NCI-H2107 treated with DMSO at 0.1 percent for 48 hours (cell line): ENCODE results near the gene FSIP1.
A peak's percentile ranks its signal among the peaks of the same experiment; 100 is the strongest.

ENCODE experiments used
- DNase-seq: peaks from one replicate; lab custom pipeline; 2025; ENCODE audit not compliant: unreplicated experiment; lab: John Stamatoyannopoulos, UW

The FSIP1 gene

DNA sequence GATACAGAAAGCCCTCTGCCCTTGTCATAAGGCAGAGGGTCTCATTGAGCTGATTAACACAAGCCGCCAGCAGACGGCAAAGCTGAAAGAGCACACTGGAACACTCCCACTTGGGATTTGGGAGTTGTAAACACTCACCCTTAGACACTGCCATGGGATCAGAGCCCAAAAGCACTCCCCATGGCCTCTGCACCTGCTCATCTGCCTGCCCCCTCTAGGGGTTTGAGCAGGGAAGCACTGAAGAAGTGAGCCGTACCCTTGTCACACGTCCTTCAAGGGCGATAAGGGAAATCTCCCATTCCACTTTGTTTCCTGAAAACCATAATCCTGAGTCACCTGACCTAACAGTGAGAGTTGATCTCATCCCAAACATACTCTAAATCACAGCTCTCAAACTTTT is 14.7 kb downstream of the FSIP1 start:
- no peak for DNase-seq

DNA sequence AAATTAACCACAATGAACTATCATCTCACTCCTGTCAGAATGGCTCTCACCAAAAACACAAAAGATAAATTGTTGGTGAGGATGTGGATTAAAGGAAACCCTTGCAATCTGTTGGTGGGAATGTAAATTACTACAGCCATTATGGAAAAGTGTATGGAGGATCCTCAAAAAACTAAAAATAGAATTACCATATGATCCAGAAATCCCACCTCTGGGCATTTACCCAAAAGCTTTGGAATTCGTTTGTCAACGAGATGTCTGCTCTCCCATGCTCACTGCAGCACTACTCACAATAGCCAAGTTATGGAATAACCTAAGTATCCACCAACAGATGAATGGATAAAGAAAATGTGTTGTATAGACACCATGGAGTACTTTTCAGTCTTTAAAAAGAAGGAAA is 21.6 kb downstream of the FSIP1 start:
- DNase-seq = no peak

DNA sequence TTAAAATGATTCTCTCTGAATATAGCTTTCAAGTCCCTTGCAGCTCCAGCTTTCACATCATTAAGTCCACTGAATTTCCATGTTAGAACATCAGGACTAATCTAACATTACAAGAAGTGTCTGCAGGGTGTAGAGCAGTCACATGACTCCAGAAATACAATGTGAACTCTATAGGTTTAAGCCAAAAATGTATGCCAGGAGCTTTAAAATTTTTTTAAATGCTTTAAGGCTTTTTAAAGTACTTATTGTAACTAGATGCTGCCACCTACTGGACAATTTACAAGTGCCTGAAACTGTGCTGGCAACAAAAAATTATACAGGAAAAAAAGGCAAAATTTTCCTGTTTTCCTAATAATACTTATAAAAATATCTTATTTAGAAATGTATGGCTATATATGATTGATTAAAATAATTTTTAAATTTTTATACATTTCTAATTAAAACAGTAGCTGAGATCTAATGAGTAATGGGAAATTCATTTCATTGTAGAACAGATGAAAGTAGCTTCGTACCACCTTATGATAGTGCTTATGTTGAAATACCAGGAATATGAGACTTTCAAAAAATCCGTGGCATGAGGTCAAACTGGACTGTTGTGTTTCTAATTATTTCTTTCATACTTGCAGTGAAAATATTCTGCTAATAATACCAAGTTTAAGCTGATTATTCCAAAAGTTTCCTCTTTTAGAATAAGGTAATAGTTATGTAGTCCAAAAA is 25.7 kb downstream of the FSIP1 start:
- peak; percentile 41 for DNase-seq

DNA sequence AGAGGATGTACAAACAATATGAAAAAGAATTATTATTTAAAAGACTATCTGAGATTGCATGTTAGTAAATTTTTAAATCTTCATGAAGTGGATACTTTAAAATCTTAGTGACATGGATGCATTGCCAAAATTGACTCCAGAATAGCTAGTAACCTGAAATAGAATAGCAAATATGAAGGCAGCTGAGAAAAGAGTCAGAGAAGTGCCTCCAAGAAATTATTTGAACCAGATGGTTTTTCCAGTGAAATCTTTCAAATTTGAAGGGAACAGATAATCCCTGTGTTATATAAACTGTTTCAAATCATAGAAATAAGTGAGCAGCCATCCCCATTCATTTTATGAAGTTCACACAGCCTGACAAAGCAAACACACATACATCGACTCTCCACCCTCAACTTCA is 29.6 kb downstream of the FSIP1 start:
- DNase-seq = no peak

DNA sequence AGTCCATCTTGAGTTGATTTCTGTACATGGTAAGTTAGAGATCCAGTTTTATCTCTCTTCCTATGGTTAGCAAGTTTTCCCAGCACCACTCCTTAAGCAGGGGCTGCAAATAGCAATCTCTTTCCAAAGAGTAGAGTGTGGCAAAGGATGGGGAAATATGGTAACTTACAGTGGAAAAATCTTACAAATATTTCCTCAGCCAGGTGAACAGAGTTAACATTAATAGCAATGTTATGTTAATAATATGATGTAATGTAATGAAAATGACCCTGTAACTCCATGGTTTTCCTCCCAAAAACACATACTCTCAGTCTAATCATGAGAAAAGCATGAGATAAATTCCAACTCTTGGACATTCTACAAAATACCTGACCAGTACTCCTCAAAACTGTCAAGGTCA is 30.4 kb downstream of the FSIP1 start:
- DNase-seq = no peak

DNA sequence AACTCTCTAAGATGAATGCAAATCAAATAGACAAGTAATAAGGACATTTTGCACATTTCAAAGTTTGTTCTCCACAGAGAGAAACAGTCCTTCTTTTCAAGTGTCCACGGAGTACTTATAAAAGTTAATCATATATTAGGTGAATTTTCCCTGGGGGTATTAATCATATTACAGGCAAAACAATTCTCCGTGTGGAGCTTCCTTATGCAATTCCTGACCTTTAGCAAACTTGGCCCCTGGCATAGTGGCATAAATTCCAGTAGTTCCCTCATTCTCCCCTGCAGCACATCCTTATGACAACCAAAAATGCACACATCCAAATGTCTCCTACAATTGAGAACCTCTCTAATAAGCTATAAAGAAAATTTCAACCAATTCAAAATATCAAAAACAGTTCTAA is 34.4 kb downstream of the FSIP1 start:
- DNase-seq = no peak

DNA sequence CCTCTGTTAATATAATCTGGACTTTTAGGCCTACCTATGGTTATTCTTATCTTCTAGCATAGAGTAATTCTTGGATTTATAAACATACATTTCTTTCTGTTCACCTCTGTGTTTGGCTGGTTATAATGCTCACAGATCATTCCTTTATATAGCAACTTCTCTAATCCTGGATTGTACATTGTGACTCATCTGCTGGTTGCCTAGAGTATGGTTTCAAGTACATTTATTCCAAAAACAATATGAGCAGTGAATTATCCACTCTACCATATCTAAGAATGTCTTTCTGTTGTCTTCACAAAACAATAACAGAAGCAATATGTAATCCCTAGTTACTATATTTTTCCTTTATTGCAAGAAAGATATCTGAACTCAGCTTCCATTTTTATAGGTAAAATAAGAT is 35.3 kb downstream of the FSIP1 start:
- DNase-seq = no peak

DNA sequence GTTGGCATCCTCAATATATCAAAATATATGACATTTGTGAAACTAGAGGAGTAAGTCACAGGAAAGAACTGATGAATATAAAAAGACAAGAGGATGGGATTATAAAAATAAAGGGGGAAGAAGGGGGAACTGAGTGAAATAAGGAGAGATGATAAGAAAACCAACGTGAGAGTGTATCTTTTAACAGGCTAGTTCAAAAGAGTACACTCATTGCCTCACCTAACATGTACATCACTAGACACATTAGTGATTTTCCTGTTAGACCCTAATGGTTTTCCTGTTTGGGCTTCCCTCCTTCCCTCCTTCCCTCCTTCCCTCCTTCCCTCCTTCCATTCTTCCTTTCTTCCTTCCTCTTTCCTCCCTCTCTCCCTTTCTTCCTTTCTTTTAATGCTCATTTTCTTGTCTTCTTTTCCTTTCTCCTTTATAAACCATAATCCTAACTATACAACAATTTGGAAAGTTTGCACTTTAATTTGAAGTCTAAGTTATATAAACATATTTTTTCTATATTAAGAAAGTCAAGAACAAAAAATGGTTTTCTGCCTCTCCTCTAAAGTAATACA is 35.8 kb downstream of the FSIP1 start:
- no peak for DNase-seq

DNA sequence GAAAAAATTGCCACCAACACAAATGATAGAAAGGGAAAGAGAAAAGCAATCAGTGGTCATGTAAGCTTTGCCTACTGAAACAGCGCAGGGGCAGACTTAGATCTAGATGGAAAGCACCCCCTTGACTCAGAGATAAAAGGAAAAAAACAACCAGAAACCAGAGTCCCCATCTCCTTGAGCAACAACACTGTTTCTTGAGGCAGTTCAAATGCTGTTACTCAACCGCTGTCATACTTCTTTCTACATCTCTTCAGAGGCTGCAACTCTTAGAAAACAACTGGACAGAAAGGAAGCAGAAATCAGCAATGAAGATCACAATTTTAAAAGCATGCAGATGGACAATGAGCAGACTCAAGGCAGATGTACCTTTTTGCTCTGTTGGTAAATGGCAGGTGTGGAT is 36.5 kb downstream of the FSIP1 start:
- no peak for DNase-seq

DNA sequence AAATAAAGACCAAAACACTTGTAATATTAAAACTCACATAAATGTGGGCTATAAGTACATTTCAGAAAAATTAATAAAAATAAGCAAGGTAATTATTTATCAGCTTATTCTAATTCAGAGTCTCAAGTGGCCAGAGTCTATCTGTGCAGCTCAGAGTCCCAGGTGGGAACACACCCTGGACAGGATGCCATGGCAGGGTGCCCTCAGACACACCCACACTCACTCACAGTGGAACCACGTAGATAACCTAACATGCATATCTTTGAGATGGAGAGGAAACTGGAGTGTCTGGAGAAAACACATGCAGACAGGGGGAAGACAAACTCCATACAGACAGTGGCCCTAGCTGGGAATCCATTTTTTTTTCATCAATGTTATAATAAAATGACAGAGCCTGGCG is 37.2 kb downstream of the FSIP1 start:
- no peak for DNase-seq

DNA sequence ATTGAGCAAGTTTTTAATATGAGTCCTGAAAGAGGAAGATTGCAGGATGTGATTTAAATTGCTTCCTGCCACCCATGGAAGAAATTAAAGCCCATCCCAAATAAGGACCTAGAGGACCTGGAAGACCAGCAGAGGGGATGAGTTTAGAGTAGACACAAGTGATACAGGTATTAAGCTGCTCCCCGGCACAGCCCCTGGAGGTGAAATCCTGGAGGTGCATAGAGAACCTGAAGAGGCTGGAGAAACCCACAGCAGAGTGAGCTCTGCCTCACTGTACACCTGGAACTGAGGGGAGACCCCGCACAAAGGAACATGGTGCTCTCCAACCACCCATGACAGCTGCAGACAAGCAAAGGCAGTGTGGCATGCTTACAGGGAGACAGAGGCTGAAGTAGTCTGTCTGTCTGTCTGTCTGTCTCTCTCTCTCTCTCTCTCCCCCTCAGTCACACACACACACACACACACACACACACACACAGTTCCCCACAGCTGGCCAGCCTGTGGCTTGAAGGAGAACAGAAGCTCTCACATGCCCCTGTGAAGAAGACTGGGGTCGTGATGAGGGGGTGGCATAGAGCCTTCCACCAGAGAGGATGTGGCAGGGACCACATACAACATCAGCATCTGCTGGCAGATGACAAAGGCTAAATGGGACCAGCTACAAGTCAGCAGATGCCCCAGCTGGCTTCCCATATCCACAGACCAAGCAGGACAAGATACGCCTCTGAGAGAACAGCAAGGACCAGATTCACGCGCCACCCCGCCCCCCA is 38.1 kb downstream of the FSIP1 start:
- DNase-seq = no peak

DNA sequence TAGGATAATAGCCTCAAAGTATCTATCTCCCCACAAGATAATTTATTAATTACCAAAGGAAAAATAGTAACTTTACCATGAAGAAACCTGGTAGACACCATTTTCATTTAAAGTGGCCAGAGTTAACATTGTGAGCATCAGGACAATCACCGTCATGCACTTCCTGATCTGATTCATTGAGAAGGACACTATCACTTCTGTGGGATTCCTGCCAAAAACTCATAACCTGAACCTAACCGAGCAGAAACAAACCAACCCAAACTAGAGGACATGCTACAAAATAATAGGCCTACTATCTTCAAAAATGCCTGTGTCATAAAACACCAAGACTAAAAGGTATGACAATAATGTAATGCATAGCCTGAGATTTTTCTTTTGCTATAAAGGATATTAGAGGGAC is 39.0 kb downstream of the FSIP1 start:
- DNase-seq = no peak

DNA sequence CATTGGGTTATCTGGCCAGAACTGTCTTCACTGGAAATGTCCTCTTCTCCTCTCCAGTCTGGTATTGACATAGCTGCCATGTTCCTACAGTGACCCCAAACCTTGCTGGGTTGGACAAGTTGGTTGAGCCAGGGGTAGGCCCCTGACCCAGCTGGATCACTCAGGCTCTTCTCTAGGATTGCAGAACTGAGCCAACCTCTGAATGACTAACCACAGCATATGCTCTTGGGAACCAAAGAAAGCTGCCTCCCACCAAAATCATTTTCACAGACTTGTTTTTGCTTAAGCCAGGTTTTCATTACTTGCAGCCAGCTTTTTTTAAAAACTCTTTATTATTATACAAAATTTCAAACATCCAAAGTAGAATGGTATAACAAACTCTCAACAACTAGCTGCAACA is 41.4 kb downstream of the FSIP1 start:
- no peak for DNase-seq

DNA sequence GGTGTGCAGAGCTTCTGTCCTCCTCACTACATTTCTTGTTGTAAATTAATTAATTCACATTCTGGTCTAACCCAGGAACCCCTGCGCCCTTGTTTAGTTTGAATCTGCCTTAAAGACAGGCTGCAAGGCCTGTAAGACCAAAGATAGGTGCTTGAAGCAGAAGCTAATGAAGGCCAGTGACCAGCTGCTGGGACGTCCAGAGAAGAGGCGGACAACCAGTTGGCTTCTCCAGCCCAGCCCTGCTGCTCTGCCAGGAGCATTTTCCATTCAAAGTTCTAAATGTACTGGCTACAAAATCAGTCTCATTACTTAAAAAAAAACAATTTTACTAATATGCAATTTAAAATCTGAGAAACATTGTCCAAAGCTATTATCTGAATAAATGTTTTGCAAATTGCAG is 43.6 kb downstream of the FSIP1 start:
- no peak for DNase-seq

DNA sequence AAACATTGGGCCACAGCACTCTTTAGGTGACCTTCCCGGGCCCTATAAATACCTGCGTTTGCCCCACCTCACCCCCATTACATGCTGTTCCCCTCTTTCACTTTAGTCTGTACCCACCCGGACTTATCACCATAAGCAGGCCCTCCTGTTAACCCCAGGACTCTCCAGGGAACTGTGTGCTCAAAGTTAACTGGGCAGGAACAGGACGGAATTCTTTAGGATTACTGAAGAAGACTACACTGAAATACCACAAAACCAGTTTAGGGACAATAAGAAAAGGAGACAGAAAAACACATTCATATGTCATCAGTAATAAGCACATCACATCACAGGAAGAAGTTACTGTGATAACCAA is 45.5 kb downstream of the FSIP1 start:
- no peak for DNase-seq

DNA sequence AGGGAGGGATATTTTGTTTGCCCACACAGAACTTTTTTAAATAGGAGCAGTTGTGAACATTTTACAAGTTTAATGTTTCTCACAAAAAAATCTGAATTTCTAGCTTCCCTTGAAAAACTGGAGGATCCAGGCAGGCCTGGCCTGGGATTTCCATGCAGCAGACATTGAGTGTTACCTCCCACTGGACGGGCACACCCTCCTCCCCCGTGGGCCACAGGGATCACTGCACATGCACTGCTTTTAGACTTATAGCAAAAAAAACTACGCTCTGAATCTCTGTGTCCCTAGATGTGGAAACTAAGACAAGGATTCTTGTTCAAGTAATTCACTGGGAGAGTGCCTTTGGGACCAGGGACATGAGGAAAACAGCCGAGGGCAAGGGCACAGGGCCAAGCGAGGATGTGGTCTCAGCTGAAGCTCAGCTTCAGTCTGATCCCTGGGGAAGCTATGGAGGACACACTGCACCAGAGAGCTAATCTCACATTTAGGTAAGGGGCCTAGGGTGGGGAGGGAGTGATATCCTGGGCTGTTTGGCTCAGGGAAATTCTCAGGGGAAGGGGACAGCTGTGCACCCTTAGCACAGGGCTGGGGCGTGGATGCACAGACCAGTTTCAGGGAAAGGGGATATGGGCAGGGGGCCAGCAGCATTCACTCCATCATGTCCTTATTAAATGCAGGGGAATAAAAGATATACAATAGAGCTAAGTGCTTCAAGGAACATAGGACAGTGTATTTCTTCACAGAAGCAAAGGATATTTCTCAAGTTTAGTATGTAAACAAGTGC is 46.0 kb downstream of the FSIP1 start:
- no peak for DNase-seq

DNA sequence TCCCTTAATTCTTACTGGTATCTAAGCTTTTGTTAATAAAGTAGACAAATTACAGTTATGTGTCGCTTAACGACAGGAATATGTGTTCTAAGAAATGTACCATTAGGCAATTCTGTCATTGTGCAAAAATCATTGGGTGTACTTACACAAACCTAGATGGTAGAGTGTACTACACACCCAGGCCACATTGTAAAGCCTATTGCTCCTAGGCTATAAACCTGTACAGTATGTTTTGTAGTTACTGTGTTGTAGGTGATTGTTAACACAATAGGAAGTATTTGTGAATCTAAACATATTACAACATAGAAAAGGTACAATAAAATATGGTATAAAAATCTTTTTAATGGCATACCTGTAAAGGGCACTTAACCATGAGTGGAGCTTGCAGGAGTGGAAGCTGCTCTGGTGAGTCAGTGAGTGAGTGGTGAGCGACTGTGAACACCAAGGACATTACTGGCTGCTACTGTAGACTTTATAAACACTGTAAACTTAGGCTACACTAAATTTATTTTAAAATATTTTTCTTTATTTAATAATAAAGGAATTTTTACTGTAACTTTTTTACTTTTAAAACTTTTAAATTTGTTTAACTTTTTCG is 47.4 kb downstream of the FSIP1 start:
- no peak for DNase-seq

DNA sequence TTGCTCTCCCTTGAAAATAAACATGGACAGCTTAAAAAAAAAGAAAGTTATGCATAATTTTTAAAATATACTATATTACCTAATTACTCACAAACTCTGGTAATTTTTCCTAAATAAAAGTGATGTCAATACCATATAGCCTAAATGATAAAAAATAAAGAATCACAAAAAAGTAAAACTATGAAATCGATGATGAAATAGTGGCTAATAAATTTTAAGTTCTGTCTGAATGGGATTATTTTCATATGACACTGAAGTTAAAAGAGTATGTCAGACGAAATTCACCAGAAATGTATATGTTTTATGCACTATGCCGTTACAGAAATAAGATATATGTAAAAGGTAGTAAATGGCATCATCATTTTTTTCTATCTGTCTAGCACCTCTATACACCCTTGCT is 51.4 kb downstream of the FSIP1 start:
- DNase-seq = no peak

DNA sequence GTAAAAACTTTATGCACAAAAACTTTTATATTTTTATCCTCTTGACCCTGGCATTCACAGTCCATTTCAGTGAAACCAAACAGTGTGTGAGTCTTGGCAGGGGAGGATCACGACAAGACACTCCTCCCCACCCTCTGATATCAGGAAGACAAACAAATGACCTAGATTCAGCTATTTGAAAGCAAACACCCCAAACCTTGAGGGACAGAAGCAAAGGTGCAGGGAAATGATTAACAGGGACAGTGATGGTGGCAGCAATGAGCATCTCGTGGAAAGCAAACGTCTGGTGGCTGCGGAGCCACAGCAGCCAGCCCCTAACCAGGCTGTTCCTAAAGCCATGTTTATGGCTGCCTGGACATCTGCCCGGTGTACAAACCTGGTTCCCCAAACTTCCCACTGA is 52.1 kb downstream of the FSIP1 start:
- no peak for DNase-seq

DNA sequence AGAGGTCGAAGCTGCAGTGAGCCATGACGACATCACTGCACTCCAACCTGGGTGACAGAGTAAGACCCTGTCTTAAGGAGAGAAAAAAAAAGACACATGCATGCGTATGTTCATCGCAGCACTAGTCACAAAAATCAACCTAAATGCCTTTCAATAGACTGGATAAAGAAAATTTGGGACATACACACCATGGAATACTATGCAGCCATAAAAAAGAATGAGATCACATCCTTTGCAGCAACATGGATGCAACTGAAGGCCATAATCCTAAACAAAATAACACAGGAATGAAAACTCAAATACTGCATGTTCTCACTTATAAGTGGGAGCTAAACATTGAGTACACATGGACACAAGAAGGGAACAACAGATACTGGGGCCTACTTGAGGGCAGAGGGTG is 53.1 kb downstream of the FSIP1 start:
- no peak for DNase-seq

DNA sequence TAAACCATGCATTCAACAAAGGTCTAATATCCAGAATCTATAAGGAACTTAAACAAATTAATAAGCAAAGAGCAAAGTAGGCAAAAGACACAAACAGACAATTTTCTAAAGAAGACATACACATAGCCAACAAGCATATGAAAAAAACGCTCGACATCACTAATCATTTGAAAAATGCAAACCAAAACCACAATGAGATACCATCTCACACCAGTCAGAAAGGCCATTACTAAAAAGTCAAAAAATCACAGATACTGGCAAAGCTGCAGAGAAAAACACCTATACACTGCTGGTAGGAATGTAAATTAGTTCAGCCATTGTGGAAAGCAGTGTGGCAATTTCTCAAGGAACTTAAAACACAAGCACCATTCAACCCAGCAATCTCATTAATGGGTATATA is 53.8 kb downstream of the FSIP1 start:
- DNase-seq = no peak
